Islet precursor cell (in vitro differentiated cells): Measurements from ENCODE around the gene ZMYM2.
"Not testable (repeated sequence)": the region's sequence is repeated elsewhere in the genome, so short reads cannot be mapped to it uniquely, and the experiment has no call there.

Experiments used
- DNase-seq: peaks from one replicate; pipeline ENCODE4 v3.0.0-alpha.2; 2018

The ZMYM2 gene

GRCh38 chr13:19984430-19985218, 26.1 kb downstream of the ZMYM2 start:
- no peak for DNase-seq

- no peak for DNase-seq
Measured at GRCh38 chr13:19985219-19985556, 26.7 kb downstream of the ZMYM2 start.

GRCh38 chr13:19991531-19991930, 33.0 kb downstream of the ZMYM2 start:
- DNase-seq, result no peak

- DNase-seq, result no peak
Measured at GRCh38 chr13:19993024-19993423, 34.5 kb downstream of the ZMYM2 start.

GRCh38 chr13:19998960-19999359, 40.4 kb downstream of the ZMYM2 start:
- no peak for DNase-seq

- no peak for DNase-seq
Measured at GRCh38 chr13:20000062-20000552, 41.6 kb downstream of the ZMYM2 start.

- no peak for DNase-seq
Measured at GRCh38 chr13:20001366-20002190, 43.1 kb downstream of the ZMYM2 start.

GRCh38 chr13:20002787-20003186, 44.3 kb downstream of the ZMYM2 start:
- no peak for DNase-seq

GRCh38 chr13:20006206-20006605, 47.7 kb downstream of the ZMYM2 start:
- no peak for DNase-seq

- no peak for DNase-seq
Measured at GRCh38 chr13:20015763-20016162, 57.2 kb downstream of the ZMYM2 start.

GRCh38 chr13:20016649-20017364, 58.3 kb downstream of the ZMYM2 start:
- DNase-seq, result no peak

- no peak for DNase-seq
Measured at GRCh38 chr13:20017365-20017711, 58.8 kb downstream of the ZMYM2 start.

- no peak for DNase-seq
Measured at GRCh38 chr13:20019043-20019442, 60.5 kb downstream of the ZMYM2 start.

GRCh38 chr13:20024702-20025101, 66.2 kb downstream of the ZMYM2 start:
- DNase-seq, result no peak

- DNase-seq, result no peak
Measured at GRCh38 chr13:20028953-20029352, 70.4 kb downstream of the ZMYM2 start.

GRCh38 chr13:20033486-20033885, 75.0 kb downstream of the ZMYM2 start:
- DNase-seq, result no peak

- no peak for DNase-seq
Measured at GRCh38 chr13:20035130-20035529, 76.6 kb downstream of the ZMYM2 start.

- DNase-seq, result no peak
Measured at GRCh38 chr13:20037908-20038307, 79.4 kb downstream of the ZMYM2 start.

- not testable (repeated sequence) for DNase-seq
Measured at GRCh38 chr13:20042603-20043002, 84.1 kb downstream of the ZMYM2 start.

GRCh38 chr13:20043207-20043925, 84.8 kb downstream of the ZMYM2 start:
- no peak for DNase-seq

GRCh38 chr13:20044086-20044485, 85.6 kb downstream of the ZMYM2 start:
- no peak for DNase-seq

- DNase-seq, result no peak
Measured at GRCh38 chr13:20045950-20046548, 87.5 kb downstream of the ZMYM2 start.
